HG03108 (cell line): ENCODE measurements around the gene CAMK2B.

Experiments used
- ATAC-seq: cut with Tn5 transposase; IDR thresholded peaks from one replicate; pipeline ENCODE4 v1.9.1; 2021; ENCODE audit warnings: moderate library complexity; ENCODE audit not compliant: unreplicated experiment

CAMK2B gene

GRCh38 chr7:44275957-44276570, 49.3 kb downstream of the CAMK2B start:
- no peak for ATAC-seq

- no peak for ATAC-seq
Measured at GRCh38 chr7:44275146-44275545, 50.2 kb downstream of the CAMK2B start.

- ATAC-seq: no peak
Measured at GRCh38 chr7:44274623-44274975, 50.8 kb downstream of the CAMK2B start.

GRCh38 chr7:44273681-44274622, 51.4 kb downstream of the CAMK2B start:
- no peak for ATAC-seq

- no peak for ATAC-seq
Measured at GRCh38 chr7:44272981-44273380, 52.4 kb downstream of the CAMK2B start.

DNA sequence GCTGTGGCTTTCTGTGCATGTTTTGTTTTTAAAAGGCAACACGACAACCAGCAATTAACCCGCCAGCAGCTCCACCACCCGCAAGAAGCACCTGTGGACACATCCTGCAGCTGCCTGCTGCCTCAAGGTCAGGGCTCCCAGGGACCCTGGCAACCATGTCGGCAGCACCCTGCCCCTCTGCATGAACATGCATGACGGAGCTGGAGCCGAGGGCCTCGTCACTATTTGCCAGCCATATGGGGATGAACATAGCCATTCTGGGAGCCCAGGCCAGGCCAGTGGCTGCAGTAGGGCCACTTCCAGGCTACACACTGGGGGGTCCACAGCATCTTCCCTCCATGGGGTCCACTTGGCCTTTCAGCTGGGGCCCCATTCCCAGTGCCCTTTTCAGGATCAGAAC, 52.9 kb downstream of the CAMK2B start:
- no peak for ATAC-seq

DNA sequence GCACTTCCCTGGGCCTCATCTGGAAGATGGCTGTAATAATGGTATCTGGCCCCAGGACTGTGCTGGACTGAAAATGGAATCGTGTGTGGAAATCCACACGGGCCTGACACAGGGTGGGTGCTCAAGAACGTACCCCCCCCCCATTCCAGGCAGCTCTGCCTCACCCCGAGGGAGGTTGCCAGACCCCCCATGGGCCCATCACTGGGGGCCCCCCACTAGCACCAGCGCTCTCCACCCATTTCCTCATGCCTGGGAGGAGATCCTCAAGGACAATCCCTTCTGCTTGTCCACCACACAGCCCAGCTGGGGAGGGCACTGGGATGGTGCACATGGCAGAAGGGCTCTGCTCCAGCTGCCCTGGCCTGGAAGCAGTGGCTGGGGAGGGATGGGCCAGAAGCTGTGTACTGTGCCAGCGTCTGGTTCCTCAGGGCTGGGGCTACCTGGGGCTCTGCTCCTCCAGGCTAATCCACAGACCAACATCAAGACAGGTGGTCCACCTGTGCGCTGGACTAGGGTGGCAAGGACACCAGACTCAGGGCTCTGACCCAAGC, 55.4 kb downstream of the CAMK2B start:
- ATAC-seq: no peak

- ATAC-seq: no peak
Measured at GRCh38 chr7:44269417-44269816, 56.0 kb downstream of the CAMK2B start.

DNA sequence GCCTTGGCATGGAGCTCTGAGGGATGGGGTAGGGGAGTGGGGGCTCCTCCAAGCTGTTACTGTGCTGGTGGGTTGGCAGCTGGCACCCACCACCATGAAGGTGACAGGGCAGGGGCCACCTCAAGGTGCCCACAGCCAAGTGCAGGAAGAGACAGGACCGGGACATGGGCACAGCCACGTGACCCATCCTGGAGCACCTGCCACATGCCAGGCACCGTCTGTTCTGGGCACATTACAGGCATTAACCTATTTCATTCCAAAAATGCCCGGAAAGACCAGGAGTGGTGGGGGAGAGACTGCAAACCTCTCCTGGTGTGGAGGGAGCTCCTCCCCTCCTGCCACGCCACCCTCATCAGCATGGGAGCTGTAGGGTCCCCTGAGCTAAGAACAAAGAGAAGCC, 56.7 kb downstream of the CAMK2B start:
- no peak for ATAC-seq

GRCh38 chr7:44267719-44268421, 57.5 kb downstream of the CAMK2B start:
- no peak for ATAC-seq

DNA sequence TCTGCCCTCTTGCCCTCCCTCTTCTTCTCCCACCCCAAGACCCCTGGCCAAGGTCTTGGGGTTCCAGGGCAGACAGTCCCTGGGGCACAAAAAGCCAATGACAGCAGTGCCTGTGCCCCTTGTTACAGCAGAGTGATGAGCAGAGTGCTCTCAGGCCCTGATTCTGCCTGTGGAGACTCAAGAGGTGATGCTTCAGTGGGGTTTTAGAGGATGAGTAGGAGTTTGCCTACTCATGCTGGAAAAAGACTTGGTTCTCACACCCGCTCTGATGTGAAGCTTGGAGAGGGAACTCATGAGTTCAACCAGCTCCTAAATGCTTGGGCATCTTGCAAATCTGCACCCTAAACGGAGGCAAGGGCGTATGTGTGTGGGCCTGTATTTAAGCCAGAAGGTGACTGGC, 58.2 kb downstream of the CAMK2B start:
- no peak for ATAC-seq

- no peak for ATAC-seq
Measured at GRCh38 chr7:44266526-44266925, 58.9 kb downstream of the CAMK2B start.

- ATAC-seq: no peak
Measured at GRCh38 chr7:44265728-44266127, 59.7 kb downstream of the CAMK2B start.

- no peak for ATAC-seq
Measured at GRCh38 chr7:44264221-44264931, 61.0 kb downstream of the CAMK2B start.

DNA sequence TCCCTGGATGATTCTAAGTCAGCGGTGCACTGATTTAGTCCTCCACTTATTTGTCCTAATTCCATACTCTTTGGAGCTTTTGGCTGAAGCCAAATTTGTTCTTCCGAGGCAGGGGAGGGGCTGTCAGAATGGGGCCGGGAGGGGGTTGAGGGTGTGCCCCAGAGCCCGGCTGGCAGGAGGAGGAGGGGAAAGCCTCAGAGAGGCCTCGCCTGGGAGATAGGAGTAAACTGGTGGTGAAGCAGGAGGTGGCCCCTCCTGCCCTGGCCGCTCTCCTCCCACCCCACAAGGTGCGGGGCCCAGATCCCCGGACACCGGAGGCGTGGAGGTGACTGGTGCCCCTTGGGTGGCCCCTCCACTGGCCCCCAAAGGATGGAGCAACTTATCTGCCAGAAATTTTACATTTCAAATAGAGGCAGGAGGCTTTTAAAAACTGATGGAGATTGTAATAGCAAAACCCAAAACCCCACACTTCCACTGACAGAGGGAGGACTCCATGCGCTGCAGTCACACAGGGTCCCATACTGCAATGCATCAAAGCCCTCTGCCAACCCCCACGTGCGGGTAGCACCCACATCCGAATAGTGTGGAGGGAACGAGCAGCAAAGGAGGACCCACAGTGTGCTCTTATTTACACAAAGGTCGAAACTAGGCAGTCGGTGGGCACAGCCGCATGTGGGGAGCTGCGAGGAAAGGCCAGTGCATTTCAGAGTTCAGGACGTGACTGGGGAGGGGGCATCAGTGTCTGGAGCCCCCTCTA, 61.9 kb downstream of the CAMK2B start:
- ATAC-seq: no peak

- no peak for ATAC-seq
Measured at GRCh38 chr7:44262031-44262430, 63.4 kb downstream of the CAMK2B start.

- no peak for ATAC-seq
Measured at GRCh38 chr7:44261240-44261639, 64.2 kb downstream of the CAMK2B start.

DNA sequence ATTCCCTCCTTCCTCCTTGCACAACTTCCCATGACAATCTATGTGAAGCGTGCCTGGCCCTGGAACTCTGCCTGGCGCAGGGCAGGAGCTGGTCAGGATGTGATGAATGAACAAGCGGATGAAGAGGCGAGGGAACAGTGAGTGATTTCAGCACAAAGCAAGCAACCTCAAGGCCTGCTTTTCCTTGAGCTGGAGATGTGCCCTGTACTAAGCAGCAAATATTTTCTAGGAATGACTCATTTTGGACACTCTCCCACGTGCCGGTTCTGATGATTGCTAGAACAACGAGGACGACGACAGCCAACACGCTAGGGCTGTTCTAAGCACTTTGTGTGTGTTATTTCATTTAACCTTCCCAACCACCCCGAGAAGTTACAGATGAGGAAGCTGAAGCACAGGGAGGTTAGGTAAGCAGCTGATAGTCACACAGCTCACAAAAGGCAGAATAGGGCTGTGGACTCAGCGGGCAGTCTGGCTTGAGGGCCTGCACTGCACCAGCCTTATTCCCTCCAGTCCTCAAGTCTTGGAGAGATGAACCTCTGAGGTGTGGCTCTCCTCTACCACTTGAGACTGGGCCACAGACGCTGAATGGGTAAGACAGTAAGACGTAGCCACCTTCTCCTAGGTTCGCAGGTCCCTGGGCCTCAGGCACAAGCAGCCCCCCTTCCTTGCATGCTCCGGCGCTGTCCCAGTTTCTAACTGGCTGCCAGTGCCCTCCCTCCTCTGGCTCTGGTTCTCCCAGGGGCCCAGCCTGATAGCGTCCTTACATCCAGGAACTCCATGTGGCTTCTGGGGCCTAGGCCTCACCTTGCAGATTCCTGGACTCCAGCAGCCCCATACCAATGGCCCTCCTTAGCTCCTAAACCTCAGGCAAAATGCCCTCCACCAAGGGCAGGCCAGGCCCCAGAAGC, 65.6 kb downstream of the CAMK2B start:
- no peak for ATAC-seq

- no peak for ATAC-seq
Measured at GRCh38 chr7:44258865-44259546, 66.4 kb downstream of the CAMK2B start.
